Glutamatergic neuron (in vitro differentiated cells): ENCODE data around the gene SKOR1. TPM values are rescaled to one million over a fixed set of nuclear protein-coding genes. Genes with fewer than 3 reads are reported as not detected.

Experiments used
- DNase-seq: peaks from one replicate; pipeline ENCODE4 v3.0.0; 2022
- H3K27ac Mint-ChIP-seq: one replicate; pipeline ENCODE4 v1.8.0; 2020; ENCODE audit warnings: mild to moderate bottlenecking, mixed read lengths, inconsistent platforms; ENCODE audit not compliant: unreplicated experiment
- H3K27me3 Mint-ChIP-seq: one replicate; pipeline ENCODE4 v1.8.0; 2020; ENCODE audit warnings: mild to moderate bottlenecking, moderate library complexity, mixed read lengths, inconsistent platforms; ENCODE audit not compliant: unreplicated experiment
- H3K36me3 Mint-ChIP-seq: one replicate; pipeline ENCODE4 v1.8.0; 2020; ENCODE audit warnings: mild to moderate bottlenecking, mixed read lengths, inconsistent platforms; ENCODE audit not compliant: unreplicated experiment
- H3K4me1 Mint-ChIP-seq: one replicate; pipeline ENCODE4 v1.8.0; 2020; ENCODE audit warnings: mild to moderate bottlenecking, low read depth, mixed read lengths, inconsistent platforms; ENCODE audit not compliant: unreplicated experiment
- H3K4me3 Mint-ChIP-seq: one replicate; pipeline ENCODE4 v1.8.0; 2020; ENCODE audit warnings: mild to moderate bottlenecking, mixed read lengths, inconsistent platforms; ENCODE audit not compliant: unreplicated experiment
- H3K9me3 Mint-ChIP-seq: one replicate; pipeline ENCODE4 v1.8.0; 2020; ENCODE audit warnings: mild to moderate bottlenecking, moderate library complexity, mixed read lengths, inconsistent platforms; ENCODE audit not compliant: unreplicated experiment
- CTCF ChIP-seq: fragments of 200-600 bp; sonication (generic); IDR thresholded peaks from one replicate; pipeline ENCODE4 v1.5.0; 2021; ENCODE audit not compliant: partially characterized antibody, unreplicated experiment
- total RNA-seq: library from RNA; stranded (reverse); fragmentation: NEBNext Ultra II Directional; extraction: Animal tissue kit (Norgen Biotek cat#: 25700); gene quantifications from one replicate; pipeline ENCODE4 v1.2.1, GENCODE V29; 2021; ENCODE audit not compliant: unreplicated experiment

SKOR1 gene
- total RNA-seq, 1 donor from 2014 or later: 4.0 TPM

DNA sequence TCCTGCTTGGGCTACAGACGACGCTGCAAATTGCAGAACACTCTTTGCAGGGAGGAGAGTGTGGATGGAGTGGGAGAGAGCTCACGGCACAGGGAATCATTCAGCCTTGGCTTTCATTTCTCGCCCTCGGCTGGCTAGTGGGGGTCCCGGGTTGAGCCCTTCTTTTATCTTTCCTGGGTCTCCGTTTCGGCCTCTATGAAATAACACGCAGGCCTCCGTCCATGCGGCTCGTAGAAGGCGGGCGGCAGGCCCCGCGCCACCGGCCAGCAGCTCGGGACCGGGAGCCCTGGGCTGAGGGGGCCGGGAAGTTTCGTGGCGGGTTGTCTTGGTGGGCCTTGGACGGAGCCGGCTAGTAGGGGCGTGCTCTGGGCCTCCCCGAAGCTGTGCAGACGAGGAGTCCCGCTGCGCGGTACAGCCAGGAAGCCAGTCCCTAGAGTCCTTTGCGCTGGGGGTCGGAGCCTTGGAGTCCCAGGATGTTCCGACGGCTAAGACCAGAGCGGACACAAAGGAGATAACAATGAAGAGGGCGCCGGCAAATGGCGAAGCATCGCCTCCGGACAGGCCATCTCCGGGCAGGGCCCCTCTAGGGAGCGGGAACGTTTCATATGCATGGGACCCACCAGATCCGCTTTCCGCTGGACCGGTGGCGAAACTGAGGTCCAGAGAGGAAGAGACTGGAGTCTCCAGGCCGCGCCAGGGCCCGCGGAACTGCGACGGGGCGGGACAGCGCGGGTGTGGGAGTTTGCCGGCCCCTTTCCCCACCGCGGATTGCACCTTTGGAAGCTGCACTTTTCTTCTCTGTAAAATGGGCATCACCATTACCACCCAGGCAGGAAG, 10.2 kb downstream of the SKOR1 start:
- Mint-ChIP-seq H3K9me3 (peaks cover 10% of the 10 kb centered on the region), H3K4me1 (peaks cover 14% of the 10 kb centered on the region), H3K27ac (no peak overlapping the region), H3K27me3 (peaks cover 12% of the 10 kb centered on the region), H3K4me3 (peak overlapping the region; percentile 79), H3K36me3 (peaks cover 6% of the 10 kb centered on the region)
- DNase-seq: no peak
- no peak for TF ChIP-seq CTCF

DNA sequence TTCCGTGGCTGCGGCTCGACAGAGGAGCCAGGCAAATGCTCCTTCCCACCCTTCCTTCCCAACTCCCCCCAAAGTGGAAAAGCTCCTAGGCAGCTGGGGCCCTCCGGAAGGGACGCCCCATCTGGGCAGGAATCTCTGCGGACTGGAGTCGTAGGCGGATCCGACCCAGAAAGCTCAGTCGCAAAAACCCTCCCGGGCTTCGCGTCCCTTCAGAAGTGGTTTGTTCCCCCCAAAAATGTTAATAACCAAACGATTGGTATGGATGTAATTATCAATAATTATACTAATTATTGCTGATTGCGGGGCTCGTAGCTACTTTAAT, 10.8 kb downstream of the SKOR1 start:
- peaks cover 9% of the 10 kb centered on the region for H3K27me3 Mint-ChIP-seq
- H3K9me3 Mint-ChIP-seq: peaks cover 11% of the 10 kb centered on the region
- H3K36me3 Mint-ChIP-seq: peaks cover under 1% of the 10 kb centered on the region
- no peak for DNase-seq
- H3K27ac Mint-ChIP-seq: no peak overlapping the region
- no peak for TF ChIP-seq CTCF
- peak overlapping the region; percentile 70 for H3K4me3 Mint-ChIP-seq
- H3K4me1 Mint-ChIP-seq: peaks cover 16% of the 10 kb centered on the region

GRCh38 chr15:67836477-67836876, 11.2 kb downstream of the SKOR1 start:
- DNase-seq: peak; percentile 66
- Mint-ChIP-seq H3K4me3 (peak overlapping the region; percentile 70), H3K4me1 (peaks cover 18% of the 10 kb centered on the region), H3K27ac (no peak overlapping the region), H3K27me3 (peaks cover 9% of the 10 kb centered on the region), H3K36me3 (no peaks in the 10 kb centered on the region), H3K9me3 (peaks cover 13% of the 10 kb centered on the region)
- peak; percentile 94 for TF ChIP-seq CTCF

DNA sequence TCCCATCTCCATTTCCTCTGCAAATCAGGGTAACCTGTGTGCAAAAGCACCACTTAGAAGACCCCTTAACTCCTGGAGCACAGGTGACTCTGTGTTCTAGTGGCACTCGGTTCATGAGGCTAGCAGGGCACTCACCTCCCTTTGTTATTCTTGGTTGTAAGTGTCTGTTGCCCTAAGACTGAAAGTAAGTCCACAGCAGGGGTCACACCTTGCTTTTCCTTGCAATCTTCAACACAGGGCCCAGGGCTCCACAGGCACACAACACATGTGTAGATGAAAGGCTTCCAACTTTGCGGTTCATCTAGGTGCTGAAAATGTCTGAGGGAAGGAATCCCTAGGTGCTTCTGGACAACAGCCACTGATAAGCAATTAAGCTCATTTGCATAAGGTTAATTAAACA, 11.6 kb downstream of the SKOR1 start:
- no peak for DNase-seq
- H3K36me3 Mint-ChIP-seq: no peaks in the 10 kb centered on the region
- H3K27ac Mint-ChIP-seq: no peak overlapping the region
- no peak overlapping the region for H3K4me3 Mint-ChIP-seq
- H3K27me3 Mint-ChIP-seq: peaks cover 9% of the 10 kb centered on the region
- H3K4me1 Mint-ChIP-seq: peaks cover 19% of the 10 kb centered on the region
- TF ChIP-seq CTCF: no peak
- H3K9me3 Mint-ChIP-seq: peaks cover 13% of the 10 kb centered on the region

- TF ChIP-seq CTCF: no peak
- DNase-seq: peak; percentile 73
- Mint-ChIP-seq H3K27ac (no peak overlapping the region), H3K27me3 (peaks cover 15% of the 10 kb centered on the region), H3K36me3 (no peaks in the 10 kb centered on the region), H3K4me3 (peak overlapping the region; percentile 54), H3K4me1 (peaks cover 26% of the 10 kb centered on the region), H3K9me3 (peaks cover 14% of the 10 kb centered on the region)
Observed at GRCh38 chr15:67838789-67839332, 13.6 kb downstream of the SKOR1 start.
